B cell (primary cell): Measurements from ENCODE around the gene SARM1. TPM values are rescaled to one million over a fixed set of nuclear protein-coding genes. Genes with fewer than 3 reads are reported as not detected.

Experiments
- ATAC-seq: fragments of 200-7000 bp; cut with Tn5 transposase; one replicate; pipeline ENCODE4 v1.10.0; 2021; ENCODE audit warnings: low read depth, mild to moderate bottlenecking, moderate number of reproducible peaks, moderate library complexity
- CTCF ChIA-PET: fragments of 350-600 bp; sonication (Branson Sonifier 250); formaldehyde crosslinking; loops from one replicate; lab custom pipeline; 2021; ENCODE audit warnings: antibody characterized with exemption, inconsistent platforms; lab: Charles Lee
- POLR2A ChIA-PET: fragments of 350-600 bp; sonication (Branson Sonifier 250); formaldehyde crosslinking; loops from one replicate; lab custom pipeline; 2021; ENCODE audit warnings: antibody characterized with exemption; lab: Charles Lee
- DNase-seq: peaks from one replicate; pipeline ENCODE4 v3.0.0; 2013
- H2AFZ ChIP-seq: 2 replicates; pipeline ENCODE4 v1.6.1; 2012; ENCODE audit warnings: mild to moderate bottlenecking, low read depth, low read length; ENCODE audit not compliant: insufficient read depth, poor library complexity, severe bottlenecking
- H3K27ac ChIP-seq, 2 donors: 1 replicate in 1 of 2; 2 replicates in 1 of 2; pipeline ENCODE4 v1.5.1; 2012 to 2013; ENCODE audit warnings: low read length in 2 of 2, mild to moderate bottlenecking in 2 of 2, moderate library complexity in 1 of 2
- H3K27me3 ChIP-seq, 4 experiments: fragments of 200-600 bp in 1 of 4; sonication (generic) in 1 of 4; replicated peaks in 1 of 4; 1 replicate in 2 of 4; 2 replicates in 2 of 4; pipeline versions ENCODE4 v1.6.1 to v1.7.0; 2013 to 2016; ENCODE audit warnings: low read length in 3 of 4, mild to moderate bottlenecking in 2 of 4, mixed read lengths in 1 of 4, moderate library complexity in 1 of 4; ENCODE audit not compliant: insufficient read depth in 4 of 4, control insufficient read depth in 3 of 4; ENCODE audit errors: control extremely low read depth in 1 of 4
- H3K36me3 ChIP-seq, 2 experiments: replicated peaks in 1 of 2; 1 replicate in 1 of 2; 2 replicates in 1 of 2; pipeline versions ENCODE4 v1.6.1 to v1.7.1; 2013; ENCODE audit warnings: low read length in 1 of 2; ENCODE audit not compliant: insufficient read depth in 2 of 2, control insufficient read depth in 1 of 2; ENCODE audit errors: control extremely low read depth in 1 of 2, extremely low read depth in 1 of 2
- H3K4me1 ChIP-seq, 2 donors: fragments of 200-600 bp in 1 of 2; sonication (generic) in 1 of 2; 1 replicate in 1 of 2; 2 replicates in 1 of 2; pipeline versions ENCODE4 v1.5.1 to v1.6.1; 2013 to 2017; ENCODE audit warnings: low read length in 2 of 2; ENCODE audit not compliant: control insufficient read depth in 2 of 2, insufficient read depth in 2 of 2
- H3K4me2 ChIP-seq: replicated peaks from 2 replicates; pipeline ENCODE3; 2012; ENCODE audit warnings: mild to moderate bottlenecking, low read depth, low read length; ENCODE audit not compliant: poor library complexity, severe bottlenecking
- H3K4me3 ChIP-seq, 5 experiments: fragments of 200-600 bp in 1 of 5; sonication (generic) in 1 of 5; 1 replicate in 3 of 5; 2 replicates in 2 of 5; pipeline versions ENCODE4 v1.5.1 to v1.7.0; 2011 to 2016; ENCODE audit warnings: low read length in 4 of 5, mild to moderate bottlenecking in 4 of 5, low read depth in 2 of 5, control low read depth in 1 of 5, moderate library complexity in 1 of 5; ENCODE audit not compliant: insufficient read depth in 1 of 5; ENCODE audit errors: control extremely low read depth in 1 of 5, extremely low read depth in 1 of 5
- H3K79me2 ChIP-seq: fragments of 200-600 bp; sonication (generic); one replicate; pipeline ENCODE4 v1.6.0; 2016; ENCODE audit warnings: low read length; ENCODE audit not compliant: control insufficient read depth, insufficient read depth
- H3K9ac ChIP-seq: fragments of 200-600 bp; sonication (generic); 2 replicates; pipeline ENCODE4 v1.6.1; 2017; ENCODE audit warnings: mild to moderate bottlenecking, low read length, moderate library complexity
- H3K9me3 ChIP-seq, 3 donors: one replicate each; pipeline versions ENCODE4 v1.6.1 to v1.7.1; 2013; ENCODE audit warnings: low read length in 2 of 3; ENCODE audit not compliant: control insufficient read depth in 2 of 3, insufficient read depth in 1 of 3; ENCODE audit errors: control extremely low read depth in 1 of 3
- H4K20me1 ChIP-seq: 2 replicates; pipeline ENCODE4 v1.6.0; 2012; ENCODE audit warnings: mild to moderate bottlenecking, low read length; ENCODE audit not compliant: insufficient read depth, control insufficient read depth, poor library complexity, severe bottlenecking
- H3K27ac Mint-ChIP-seq: one replicate; pipeline ENCODE4 v1.8.0; 2021; ENCODE audit warnings: mixed read lengths
- H3K27me3 Mint-ChIP-seq: one replicate; pipeline ENCODE4 v1.8.0; 2021; ENCODE audit warnings: mixed read lengths
- H3K4me1 Mint-ChIP-seq: one replicate; pipeline ENCODE4 v1.8.0; 2021; ENCODE audit warnings: mixed read lengths
- H3K4me3 Mint-ChIP-seq: one replicate; pipeline ENCODE4 v1.8.0; 2021; ENCODE audit warnings: mixed read lengths
- H3K9me3 Mint-ChIP-seq: one replicate; pipeline ENCODE4 v1.8.0; 2022; ENCODE audit warnings: mixed read lengths; ENCODE audit not compliant: insufficient read depth
- EZH2 ChIP-seq: IDR thresholded peaks from 2 replicates; pipeline ENCODE4 v1.6.1; 2012; ENCODE audit warnings: borderline replicate concordance, low read depth, mild to moderate bottlenecking, moderate library complexity, low read length; ENCODE audit not compliant: insufficient read depth, poor library complexity, severe bottlenecking
- WGBS: methylation state at CpG from one replicate; pipeline ENCODE4 v1.1.5; 2013; ENCODE audit warnings: missing lambda C conversion rate; ENCODE audit not compliant: insufficient coverage; 5-methylcytosine and 5-hydroxymethylcytosine counted together
- intact Hi-C: fragments of 100-400 bp; cut with micrococcal nuclease; formaldehyde crosslinking; loops from one replicate; pipeline ENCODE4 v1.10.0; 2022
- polyA plus RNA-seq: library from polyadenylated mRNA; depleted of rRNA; stranded (reverse); fragments of >200 nt; gene quantifications from 2 replicates; pipeline ENCODE4 v1.2.3, GENCODE V29; 2012
- total RNA-seq, 2 donors: library from RNA; stranded (reverse); fragments of 120-200 nt in 1 of 2; gene quantifications; 1 replicate in 1 of 2; 2 replicates in 1 of 2; pipeline versions ENCODE4 v1.2.3 to v1.2.4, GENCODE V29; 2013 to 2022
- TF ChIP-seq, protein P1 (sequence below): fragments of 200-600 bp; IDR thresholded peaks from one replicate; pipeline ENCODE4 v1.8.0; 2022; ENCODE audit warnings: antibody characterized with exemption, mild to moderate bottlenecking

SARM1 gene
- total and polyA plus RNA-seq, 2 donors (not counting 1 experiment from before 2014, with no cell fraction given): 22.5 to 32.8 TPM

DNA sequence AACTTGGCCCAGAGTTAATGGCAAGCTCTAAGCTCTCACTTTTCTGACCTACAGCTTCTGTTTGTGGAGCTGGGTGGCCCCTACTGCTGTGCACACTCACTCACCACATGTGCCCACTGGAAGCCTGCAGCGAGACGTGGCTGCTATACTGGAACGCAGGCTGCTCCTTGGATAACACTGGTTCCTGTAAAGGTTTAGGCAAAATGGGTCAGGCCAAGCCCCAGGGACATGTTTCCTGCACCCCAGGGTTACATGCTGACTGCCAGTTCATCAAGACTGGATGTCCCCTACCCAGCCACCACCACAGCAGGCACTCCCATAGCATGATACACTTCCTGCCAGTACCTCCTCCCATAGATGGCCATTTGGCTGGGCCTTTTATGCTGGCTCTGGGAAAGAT, 22.5 kb upstream of the SARM1 start:
- peaks cover 3% of the 10 kb centered on the region for H3K79me2 ChIP-seq
- 67% methylated on average over 3 of the region's 3 CpGs for WGBS
- H3K27ac Mint-ChIP-seq: no peak overlapping the region
- TF ChIP-seq, protein P1, sequence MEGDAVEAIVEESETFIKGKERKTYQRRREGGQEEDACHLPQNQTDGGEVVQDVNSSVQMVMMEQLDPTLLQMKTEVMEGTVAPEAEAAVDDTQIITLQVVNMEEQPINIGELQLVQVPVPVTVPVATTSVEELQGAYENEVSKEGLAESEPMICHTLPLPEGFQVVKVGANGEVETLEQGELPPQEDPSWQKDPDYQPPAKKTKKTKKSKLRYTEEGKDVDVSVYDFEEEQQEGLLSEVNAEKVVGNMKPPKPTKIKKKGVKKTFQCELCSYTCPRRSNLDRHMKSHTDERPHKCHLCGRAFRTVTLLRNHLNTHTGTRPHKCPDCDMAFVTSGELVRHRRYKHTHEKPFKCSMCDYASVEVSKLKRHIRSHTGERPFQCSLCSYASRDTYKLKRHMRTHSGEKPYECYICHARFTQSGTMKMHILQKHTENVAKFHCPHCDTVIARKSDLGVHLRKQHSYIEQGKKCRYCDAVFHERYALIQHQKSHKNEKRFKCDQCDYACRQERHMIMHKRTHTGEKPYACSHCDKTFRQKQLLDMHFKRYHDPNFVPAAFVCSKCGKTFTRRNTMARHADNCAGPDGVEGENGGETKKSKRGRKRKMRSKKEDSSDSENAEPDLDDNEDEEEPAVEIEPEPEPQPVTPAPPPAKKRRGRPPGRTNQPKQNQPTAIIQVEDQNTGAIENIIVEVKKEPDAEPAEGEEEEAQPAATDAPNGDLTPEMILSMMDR: no peak
- no peak for TF ChIP-seq EZH2
- H2AFZ ChIP-seq: no peak overlapping the region
- H3K4me3 ChIP-seq: no peak overlapping the region
- no peaks in the 10 kb centered on the region for H3K4me1 Mint-ChIP-seq
- H3K4me2 ChIP-seq: no peak overlapping the region
- H3K9me3 ChIP-seq: no peaks in the 10 kb centered on the region
- H3K9ac ChIP-seq: no peak overlapping the region
- H3K9me3 Mint-ChIP-seq: no peaks in the 10 kb centered on the region
- ATAC-seq (no peak), DNase-seq (no peak)
- intact Hi-C loops: no loop called here
- H4K20me1 ChIP-seq: no peaks in the 10 kb centered on the region
- H3K27me3 ChIP-seq: no peaks in the 10 kb centered on the region
- H3K27me3 Mint-ChIP-seq: no peaks in the 10 kb centered on the region
- H3K4me1 ChIP-seq: no peaks in the 10 kb centered on the region
- ChIA-PET CTCF (no interaction called here), POLR2A (no interaction called here)
- H3K4me3 Mint-ChIP-seq: no peak overlapping the region
- H3K36me3 ChIP-seq: peaks cover 0 to 84% of the 10 kb centered on the region in 2 experiments
- H3K27ac ChIP-seq: no peak overlapping the region

DNA sequence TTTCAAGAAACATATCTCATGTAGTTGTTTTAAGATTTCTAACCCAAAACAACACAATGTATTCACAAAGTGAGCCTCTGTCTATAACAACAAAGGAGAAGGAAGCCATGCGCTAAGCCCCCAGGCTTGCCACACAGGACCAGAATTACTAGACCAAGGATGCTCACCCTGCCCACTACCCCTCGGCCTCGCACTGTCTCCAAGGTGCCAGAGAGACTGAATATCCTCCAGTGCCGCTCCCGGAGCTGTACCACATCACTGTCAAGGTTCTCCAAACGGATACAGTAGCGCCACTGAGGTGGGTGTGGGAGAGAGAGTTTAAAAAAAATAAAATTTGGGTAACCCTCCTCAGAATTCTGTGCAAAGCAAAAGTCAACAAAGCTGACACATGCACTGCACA, 21.2 kb upstream of the SARM1 start:
- WGBS: 88% methylated on average over 1 of the region's 7 CpGs
- intact Hi-C loops: no loop called here
- H3K4me1 Mint-ChIP-seq: no peaks in the 10 kb centered on the region
- no peaks in the 10 kb centered on the region for H3K9me3 ChIP-seq
- H3K9me3 Mint-ChIP-seq: no peaks in the 10 kb centered on the region
- no peaks in the 10 kb centered on the region for H3K27me3 Mint-ChIP-seq
- H3K27me3 ChIP-seq: no peaks in the 10 kb centered on the region
- no peak overlapping the region for H3K4me2 ChIP-seq
- no peak overlapping the region for H3K27ac Mint-ChIP-seq
- TF ChIP-seq, protein P1: no peak
- TF ChIP-seq EZH2: no peak
- no peak overlapping the region for H3K9ac ChIP-seq
- H4K20me1 ChIP-seq: no peaks in the 10 kb centered on the region
- no peak overlapping the region for H3K27ac ChIP-seq
- ChIA-PET CTCF (no interaction called here), POLR2A (no interaction called here)
- no peak overlapping the region for H3K4me3 Mint-ChIP-seq
- no peaks in the 10 kb centered on the region for H3K4me1 ChIP-seq
- no peak overlapping the region for H2AFZ ChIP-seq
- H3K79me2 ChIP-seq: peaks cover 7% of the 10 kb centered on the region
- no peak for DNase-seq
- peaks cover 0 to 79% of the 10 kb centered on the region in 2 experiments for H3K36me3 ChIP-seq
- ATAC-seq: no peak
- H3K4me3 ChIP-seq: no peak overlapping the region
